ENCODE measurements around the gene GRIFIN.

- TF ChIP-seq CTCF (IDR thresholded peaks at IDR 0.05; ENCODE audit: poor library complexity) (no peak), EZH2phosphoT487 (IDR thresholded peaks at IDR 0.05; ENCODE audit: low read depth, severe bottlenecking, unreplicated experiment) (no peak)
Observed at GRCh38 chr7:2478399-2478785, 2.2 kb upstream of the GRIFIN start.

All from hepatocyte (in vitro differentiated cells).